ENCODE results near the gene MYOG. TPM values are rescaled to one million over a fixed set of nuclear protein-coding genes. Genes with fewer than 3 reads are reported as not detected.

The MYOG gene
- total RNA-seq, 4 donors from 2014 or later, result not detected

DNA sequence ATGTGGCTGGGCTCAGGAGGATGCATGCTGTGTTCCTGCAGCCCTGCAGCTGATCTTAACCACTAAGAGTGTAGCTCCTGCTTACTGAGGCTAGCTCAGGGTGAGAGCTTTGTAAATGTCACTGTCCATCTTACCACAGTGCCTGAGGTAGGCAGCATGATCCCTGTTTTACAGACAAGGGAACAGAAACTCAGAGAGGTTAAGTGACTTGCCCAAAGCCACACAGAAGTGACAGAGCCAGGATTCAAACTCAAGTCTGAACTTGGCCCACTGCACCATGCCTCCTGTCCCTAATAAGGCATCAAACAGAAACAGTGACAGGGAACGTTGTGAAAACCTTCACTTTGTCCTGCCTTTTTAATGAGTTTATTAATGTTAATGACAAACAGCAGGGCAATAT, 31.6 kb downstream of the MYOG start:
- no peak overlapping the region for H3K4me3 ChIP-seq
- H3K27me3 ChIP-seq, result no peaks in the 10 kb centered on the region
- H3K36me3 ChIP-seq, result peaks cover 0 to 17% (median 5%) of the 10 kb centered on the region in 4 donors
- 50% methylated on average over 1 of the region's 1 CpG for WGBS
- H3K9me3 ChIP-seq, result no peaks in the 10 kb centered on the region
- no peaks in the 10 kb centered on the region for H3K4me1 ChIP-seq
- DNase-seq (ENCODE audit: extremely low spot score), result no peak
- H3K27ac ChIP-seq (replicated peaks in 1 of 4), result no peak overlapping the region
- intact Hi-C loops (cut with DNase I), result no loop called here
- no peak for TF ChIP-seq POLR2AphosphoS5 (IDR thresholded peaks at IDR 0.05)
- no peak for TF ChIP-seq POLR2A (IDR thresholded peaks at IDR 0.05; ENCODE audit: low read depth)
- TF ChIP-seq, protein P1, sequence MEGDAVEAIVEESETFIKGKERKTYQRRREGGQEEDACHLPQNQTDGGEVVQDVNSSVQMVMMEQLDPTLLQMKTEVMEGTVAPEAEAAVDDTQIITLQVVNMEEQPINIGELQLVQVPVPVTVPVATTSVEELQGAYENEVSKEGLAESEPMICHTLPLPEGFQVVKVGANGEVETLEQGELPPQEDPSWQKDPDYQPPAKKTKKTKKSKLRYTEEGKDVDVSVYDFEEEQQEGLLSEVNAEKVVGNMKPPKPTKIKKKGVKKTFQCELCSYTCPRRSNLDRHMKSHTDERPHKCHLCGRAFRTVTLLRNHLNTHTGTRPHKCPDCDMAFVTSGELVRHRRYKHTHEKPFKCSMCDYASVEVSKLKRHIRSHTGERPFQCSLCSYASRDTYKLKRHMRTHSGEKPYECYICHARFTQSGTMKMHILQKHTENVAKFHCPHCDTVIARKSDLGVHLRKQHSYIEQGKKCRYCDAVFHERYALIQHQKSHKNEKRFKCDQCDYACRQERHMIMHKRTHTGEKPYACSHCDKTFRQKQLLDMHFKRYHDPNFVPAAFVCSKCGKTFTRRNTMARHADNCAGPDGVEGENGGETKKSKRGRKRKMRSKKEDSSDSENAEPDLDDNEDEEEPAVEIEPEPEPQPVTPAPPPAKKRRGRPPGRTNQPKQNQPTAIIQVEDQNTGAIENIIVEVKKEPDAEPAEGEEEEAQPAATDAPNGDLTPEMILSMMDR (IDR thresholded peaks at IDR 0.05), result no peak
- no peak for TF ChIP-seq EP300 (IDR thresholded peaks at IDR 0.05)

DNA sequence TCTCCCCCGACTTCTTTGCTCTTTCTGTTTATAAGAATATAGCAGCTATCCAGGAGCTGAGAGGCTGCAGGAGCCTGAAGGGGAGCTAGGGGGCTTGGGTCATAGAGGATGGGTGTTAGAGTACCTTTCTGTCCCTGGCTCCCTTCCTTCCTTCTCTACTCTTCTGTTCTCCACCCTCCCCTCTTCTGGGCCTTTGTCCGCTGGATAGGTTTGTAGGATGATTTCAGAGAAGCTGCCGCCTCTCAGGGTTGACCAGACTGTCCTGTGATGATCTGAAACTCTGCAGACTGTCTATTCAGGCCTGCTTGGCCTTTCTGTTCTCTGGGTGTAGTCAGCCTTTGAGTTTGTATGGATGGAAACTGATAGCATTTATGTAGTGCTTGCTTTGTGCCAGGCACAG, 33.2 kb downstream of the MYOG start:
- no peak for TF ChIP-seq EP300 (IDR thresholded peaks at IDR 0.05)
- TF ChIP-seq POLR2AphosphoS5 (IDR thresholded peaks at IDR 0.05), result no peak
- TF ChIP-seq, protein P1 (IDR thresholded peaks at IDR 0.05), result no peak
- no peak for TF ChIP-seq POLR2A (IDR thresholded peaks at IDR 0.05; ENCODE audit: low read depth)
- no peak overlapping the region for H3K27ac ChIP-seq (replicated peaks in 1 of 4)
- H3K4me3 ChIP-seq, result no peak overlapping the region
- 85% methylated on average over 3 of the region's 3 CpGs for WGBS
- no peaks in the 10 kb centered on the region for H3K9me3 ChIP-seq
- H3K4me1 ChIP-seq, result peaks cover 0 to 4% (median 1%) of the 10 kb centered on the region in 4 donors
- intact Hi-C loops (cut with DNase I), result no loop called here
- H3K27me3 ChIP-seq, result no peaks in the 10 kb centered on the region
- no peak for DNase-seq (ENCODE audit: extremely low spot score)
- peaks cover 0 to 14% (median 5%) of the 10 kb centered on the region in 4 donors for H3K36me3 ChIP-seq

DNA sequence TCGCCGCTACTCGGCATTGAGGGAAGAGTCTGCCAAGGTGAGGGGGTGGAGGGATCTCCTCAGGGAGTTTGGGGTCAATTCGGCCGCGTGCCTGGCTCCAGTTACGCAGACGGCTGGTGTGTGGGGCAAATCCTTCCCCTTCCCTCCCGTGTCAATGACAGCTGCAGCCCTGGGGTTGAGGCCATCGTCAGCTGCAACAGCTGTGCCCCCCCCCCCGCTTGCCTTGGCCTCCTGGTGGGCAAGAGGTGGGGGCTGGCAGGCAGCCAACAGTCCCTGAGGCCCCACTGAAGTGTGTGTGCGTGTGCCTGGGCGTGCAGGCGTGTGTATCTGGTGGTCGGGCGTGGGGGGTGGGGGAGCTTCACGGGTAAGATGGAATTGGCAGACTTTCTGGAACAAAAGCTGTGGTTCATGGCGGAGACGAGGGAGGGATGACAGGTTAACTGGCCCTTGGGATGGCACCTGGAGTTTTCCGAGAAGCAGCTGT, 33.9 kb downstream of the MYOG start:
- Histone ChIP-seq H3K27me3 (no peaks in the 10 kb centered on the region), H3K4me3 (no peak overlapping the region), H3K4me1 (peaks cover 2 to 11% (median 8%) of the 10 kb centered on the region in 4 donors), H3K36me3 (peaks cover 0 to 14% (median 5%) of the 10 kb centered on the region in 4 donors), H3K27ac (replicated peaks in 1 of 4) (no peak overlapping the region), H3K9me3 (no peaks in the 10 kb centered on the region)
- WGBS, result 60% methylated on average over 13 of the region's 20 CpGs
- no peak for DNase-seq (ENCODE audit: extremely low spot score)
- intact Hi-C loops (cut with DNase I), result no loop called here
- TF ChIP-seq, protein P1 (IDR thresholded peaks at IDR 0.05), result no peak
- no peak for TF ChIP-seq POLR2A (IDR thresholded peaks at IDR 0.05; ENCODE audit: low read depth)
- TF ChIP-seq EP300 (IDR thresholded peaks at IDR 0.05), result no peak
- no peak for TF ChIP-seq POLR2AphosphoS5 (IDR thresholded peaks at IDR 0.05)

DNA sequence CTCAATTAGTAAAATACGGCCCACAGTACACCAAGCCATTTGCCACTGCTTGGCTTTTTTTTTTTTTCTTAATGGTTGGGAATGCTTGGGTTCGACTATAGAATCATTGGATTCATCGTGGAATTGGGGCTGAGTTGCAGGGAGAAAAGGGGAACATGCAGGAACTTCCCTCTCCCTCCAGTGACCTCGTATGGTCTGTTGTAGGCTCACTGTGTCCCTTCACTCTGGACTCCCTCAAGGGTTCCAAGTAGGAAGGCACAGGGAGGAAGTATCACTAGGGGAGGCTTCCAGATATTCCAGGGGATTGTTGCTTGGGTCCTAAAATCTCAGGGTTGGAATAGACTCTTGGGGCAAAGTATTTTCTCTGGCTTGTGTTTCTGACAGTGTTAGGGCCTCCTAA, 35.0 kb downstream of the MYOG start:
- H3K36me3 ChIP-seq, result peaks cover 0 to 14% (median 2%) of the 10 kb centered on the region in 4 donors
- TF ChIP-seq POLR2AphosphoS5 (IDR thresholded peaks at IDR 0.05), result no peak
- TF ChIP-seq EP300 (IDR thresholded peaks at IDR 0.05), result no peak
- TF ChIP-seq, protein P1 (IDR thresholded peaks at IDR 0.05), result no peak
- TF ChIP-seq POLR2A (IDR thresholded peaks at IDR 0.05; ENCODE audit: low read depth), result no peak
- H3K27me3 ChIP-seq, result no peaks in the 10 kb centered on the region
- 82% methylated on average over 4 of the region's 4 CpGs for WGBS
- H3K27ac ChIP-seq (replicated peaks in 1 of 4), result no peak overlapping the region
- DNase-seq (ENCODE audit: extremely low spot score), result no peak
- H3K9me3 ChIP-seq, result no peaks in the 10 kb centered on the region
- H3K4me1 ChIP-seq, result peaks cover 10 to 21% (median 17%) of the 10 kb centered on the region in 4 donors
- intact Hi-C loops (cut with DNase I), result no loop called here
- H3K4me3 ChIP-seq, result no peak overlapping the region

All from esophagus muscularis mucosa (tissue), 4 donors.